Fibroblast of the aortic adventitia (primary cell): ENCODE results near the gene SUSD4. TPM values are rescaled to one million over a fixed set of nuclear protein-coding genes. Genes with fewer than 3 reads are reported as not detected.

Experiments
- DNase-seq: peaks from one replicate; pipeline ENCODE4 v3.0.0-alpha.2; 2010; ENCODE audit warnings: low read depth
- H3K4me3 ChIP-seq: 2 replicates; pipeline ENCODE4 v1.5.1; 2011; ENCODE audit warnings: low read depth, mild to moderate bottlenecking, control low read depth, low read length, moderate library complexity
- total RNA-seq: library from RNA; depleted of rRNA; stranded (reverse); fragments of >200 nt; gene quantifications from 2 replicates; pipeline ENCODE4 v1.2.3, GENCODE V29; 2012; ENCODE audit warnings: low replicate concordance
- TF ChIP-seq, protein P1 (sequence below): IDR thresholded peaks from 2 replicates; pipeline ENCODE4 v1.5.1; 2011; ENCODE audit warnings: mild to moderate bottlenecking, low read length, control low read depth, inconsistent platforms; ENCODE audit not compliant: insufficient read depth

Gene SUSD4, protein sequence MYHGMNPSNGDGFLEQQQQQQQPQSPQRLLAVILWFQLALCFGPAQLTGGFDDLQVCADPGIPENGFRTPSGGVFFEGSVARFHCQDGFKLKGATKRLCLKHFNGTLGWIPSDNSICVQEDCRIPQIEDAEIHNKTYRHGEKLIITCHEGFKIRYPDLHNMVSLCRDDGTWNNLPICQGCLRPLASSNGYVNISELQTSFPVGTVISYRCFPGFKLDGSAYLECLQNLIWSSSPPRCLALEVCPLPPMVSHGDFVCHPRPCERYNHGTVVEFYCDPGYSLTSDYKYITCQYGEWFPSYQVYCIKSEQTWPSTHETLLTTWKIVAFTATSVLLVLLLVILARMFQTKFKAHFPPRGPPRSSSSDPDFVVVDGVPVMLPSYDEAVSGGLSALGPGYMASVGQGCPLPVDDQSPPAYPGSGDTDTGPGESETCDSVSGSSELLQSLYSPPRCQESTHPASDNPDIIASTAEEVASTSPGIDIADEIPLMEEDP
- 0.18 and 1.9 TPM in 2 replicates for total RNA-seq

DNA sequence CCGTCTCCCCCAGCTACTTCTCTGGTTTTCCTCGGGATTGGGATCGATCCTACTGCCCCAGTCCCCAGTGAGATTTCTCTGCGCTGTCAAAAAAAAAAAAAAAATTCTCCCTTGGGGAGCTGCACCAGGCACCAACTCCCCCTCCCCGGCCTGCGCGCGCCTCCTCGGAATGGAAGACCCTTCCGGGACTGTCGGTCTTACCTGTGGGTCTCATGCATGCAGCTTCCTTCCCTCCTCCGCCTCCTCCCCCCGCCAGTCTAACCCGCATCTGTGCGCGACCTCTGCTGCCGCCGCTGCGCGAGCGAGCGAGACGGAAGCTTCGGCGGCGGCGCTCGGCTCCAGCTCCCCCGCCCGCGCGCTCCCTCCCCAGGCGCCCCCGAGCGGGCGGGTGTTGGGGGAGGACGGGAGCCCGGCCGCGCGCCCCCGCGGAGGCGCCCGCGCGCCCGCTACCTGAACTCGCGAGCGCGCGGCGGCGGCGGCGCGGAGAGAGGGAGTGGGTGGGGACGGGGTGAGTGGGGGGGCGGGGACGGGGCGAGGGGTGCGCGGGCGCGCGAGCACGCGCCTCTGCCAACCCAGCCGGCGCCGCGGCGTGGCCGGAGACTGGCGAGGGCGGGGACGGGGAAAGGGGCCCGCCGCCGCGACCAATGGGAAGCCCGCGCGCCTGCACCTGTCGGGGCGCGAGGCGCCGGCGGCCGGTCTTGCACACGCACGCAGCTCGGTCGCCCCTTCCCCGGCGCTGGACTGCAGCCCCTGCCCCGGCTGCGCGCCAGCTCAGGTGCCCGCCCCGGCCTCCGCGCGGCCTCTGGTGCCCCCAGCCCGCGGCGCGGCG lies at the start of gene SUSD4:
Gene SUSD4 (minus strand): TSS at position 321 of the 829 bp plus-strand sequence. CDS start 751 bp downstream, outside the sequence.
- H3K4me3 ChIP-seq = no peak within 1 kb of the TSS
- no peak for DNase-seq
- TF ChIP-seq, protein P1, sequence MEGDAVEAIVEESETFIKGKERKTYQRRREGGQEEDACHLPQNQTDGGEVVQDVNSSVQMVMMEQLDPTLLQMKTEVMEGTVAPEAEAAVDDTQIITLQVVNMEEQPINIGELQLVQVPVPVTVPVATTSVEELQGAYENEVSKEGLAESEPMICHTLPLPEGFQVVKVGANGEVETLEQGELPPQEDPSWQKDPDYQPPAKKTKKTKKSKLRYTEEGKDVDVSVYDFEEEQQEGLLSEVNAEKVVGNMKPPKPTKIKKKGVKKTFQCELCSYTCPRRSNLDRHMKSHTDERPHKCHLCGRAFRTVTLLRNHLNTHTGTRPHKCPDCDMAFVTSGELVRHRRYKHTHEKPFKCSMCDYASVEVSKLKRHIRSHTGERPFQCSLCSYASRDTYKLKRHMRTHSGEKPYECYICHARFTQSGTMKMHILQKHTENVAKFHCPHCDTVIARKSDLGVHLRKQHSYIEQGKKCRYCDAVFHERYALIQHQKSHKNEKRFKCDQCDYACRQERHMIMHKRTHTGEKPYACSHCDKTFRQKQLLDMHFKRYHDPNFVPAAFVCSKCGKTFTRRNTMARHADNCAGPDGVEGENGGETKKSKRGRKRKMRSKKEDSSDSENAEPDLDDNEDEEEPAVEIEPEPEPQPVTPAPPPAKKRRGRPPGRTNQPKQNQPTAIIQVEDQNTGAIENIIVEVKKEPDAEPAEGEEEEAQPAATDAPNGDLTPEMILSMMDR = no peak

DNA sequence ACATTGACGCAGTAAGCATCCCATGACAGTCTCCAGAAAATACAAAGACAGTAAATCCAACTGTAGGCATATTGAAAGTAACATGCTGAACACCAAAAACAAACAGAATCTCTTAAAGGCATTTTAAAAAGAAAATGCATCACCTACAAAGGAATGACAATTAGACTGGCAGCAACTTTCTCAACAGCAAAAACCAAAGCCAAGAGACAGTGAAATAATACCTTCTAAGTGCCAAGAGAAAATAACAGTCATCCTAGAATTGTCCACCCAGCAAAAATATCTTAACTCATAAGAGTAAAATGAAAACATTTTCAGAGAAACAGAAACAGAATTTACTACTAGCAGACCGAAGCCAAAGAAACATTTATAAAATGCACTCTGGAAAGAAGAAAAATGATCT lies 49.2 kb upstream of the SUSD4 start:
- DNase-seq = peak; percentile 34
- H3K4me3 ChIP-seq = no peak overlapping the region
- TF ChIP-seq, protein P1 = no peak

DNA sequence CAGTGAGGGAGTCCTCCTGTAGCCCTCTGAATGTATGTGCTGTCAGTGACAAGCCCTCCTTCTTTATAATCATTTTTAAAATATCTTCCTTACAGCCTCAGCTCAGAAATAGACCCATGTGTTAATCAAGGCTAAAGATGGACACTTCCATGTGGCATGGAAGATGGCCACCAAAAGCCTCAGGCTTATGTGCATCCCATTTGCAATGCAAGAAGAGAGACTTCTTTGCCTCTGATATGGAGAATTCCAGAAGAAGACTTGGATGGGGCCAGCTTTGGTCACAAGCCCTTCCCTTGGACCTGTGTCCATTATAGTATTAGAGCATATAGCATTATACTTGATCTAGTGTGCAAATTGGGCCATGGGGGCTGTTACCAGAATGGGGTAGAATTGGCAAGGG lies 47.7 kb upstream of the SUSD4 start:
- DNase-seq = no peak
- H3K4me3 ChIP-seq = no peak overlapping the region
- TF ChIP-seq, protein P1 = no peak

DNA sequence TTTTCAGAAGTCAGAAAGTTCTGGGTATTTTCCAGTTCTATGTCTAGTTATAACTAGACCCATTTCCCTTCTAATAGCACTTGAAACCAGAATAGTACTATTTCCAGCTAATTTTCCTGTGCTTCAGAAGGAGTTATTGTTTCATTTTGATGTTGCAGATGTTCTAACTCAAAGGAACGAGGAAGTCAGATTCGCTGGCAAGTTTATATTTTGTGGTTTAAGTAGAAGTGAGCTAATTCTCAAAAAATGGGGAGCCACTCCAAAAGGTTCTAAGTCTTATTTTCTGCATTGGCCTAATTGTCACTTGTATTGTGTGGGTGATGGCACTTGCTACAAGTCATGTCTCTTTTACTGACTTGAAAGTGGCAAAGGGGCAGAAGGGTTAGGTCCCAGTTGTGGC lies 47.3 kb upstream of the SUSD4 start:
- peak; percentile 83 for DNase-seq
- TF ChIP-seq, protein P1 = no peak
- no peak overlapping the region for H3K4me3 ChIP-seq

DNA sequence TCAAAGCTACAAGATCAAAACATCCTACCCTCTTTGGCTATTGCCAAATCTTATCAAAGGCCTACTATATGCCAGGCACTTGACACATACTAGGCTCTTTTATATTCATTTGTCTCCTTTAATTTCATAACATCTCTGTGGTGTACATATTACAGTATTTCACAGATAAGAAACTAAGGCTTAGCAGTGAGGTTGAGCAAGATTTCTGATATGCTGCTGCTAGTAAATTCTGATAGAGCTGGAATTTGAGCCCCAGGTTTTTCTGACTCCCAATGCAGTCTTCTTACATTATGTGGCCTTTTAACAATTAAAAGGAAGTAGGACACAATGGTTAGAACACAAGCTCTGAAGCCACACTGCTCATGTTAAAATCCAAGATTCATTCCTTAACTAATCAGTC lies 46.1 kb upstream of the SUSD4 start:
- H3K4me3 ChIP-seq = no peak overlapping the region
- peak; percentile 69 for DNase-seq
- TF ChIP-seq, protein P1 = no peak

DNA sequence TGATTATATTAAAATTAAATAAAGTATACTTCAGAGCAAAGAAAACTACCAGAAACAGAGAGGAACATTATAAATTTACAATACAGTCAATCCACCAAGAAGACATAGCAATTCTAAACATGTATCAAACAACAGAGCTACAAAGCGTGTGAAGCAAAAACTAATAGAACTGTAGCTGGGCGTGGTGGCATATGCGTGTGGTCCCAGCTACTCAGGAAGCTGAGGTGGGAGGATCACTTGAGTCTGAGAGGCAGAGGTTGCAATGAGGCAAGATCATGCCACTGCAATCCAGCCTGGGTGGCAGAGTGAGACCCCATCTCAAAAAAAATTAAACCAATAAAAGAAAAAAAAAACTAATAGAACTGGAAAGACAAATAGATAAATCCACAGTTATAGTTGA lies 41.5 kb upstream of the SUSD4 start:
- H3K4me3 ChIP-seq = no peak overlapping the region
- TF ChIP-seq, protein P1 = no peak
- DNase-seq = no peak
